H9 (cell line): ENCODE results near the gene WBP1. TPM values are rescaled to one million over a fixed set of nuclear protein-coding genes. Genes with fewer than 3 reads are reported as not detected.

Source experiments
- DNase-seq: peaks from one replicate; pipeline ENCODE4 v3.0.0-alpha.2; 2017
- H2AFZ ChIP-seq: one replicate; pipeline ENCODE4 v1.6.1; 2013; ENCODE audit warnings: mild to moderate bottlenecking, low read length, control low read depth, moderate library complexity
- H2AK5ac ChIP-seq: 2 replicates; pipeline ENCODE4 v1.6.1; 2013; ENCODE audit warnings: low read length, control low read depth, mixed read lengths; ENCODE audit not compliant: insufficient read length
- H2BK120ac ChIP-seq: one replicate; pipeline ENCODE4 v1.6.1; 2013; ENCODE audit warnings: low read depth, mild to moderate bottlenecking, low read length, control low read depth, inconsistent platforms; ENCODE audit not compliant: poor library complexity, severe bottlenecking
- H2BK12ac ChIP-seq: 2 replicates; pipeline ENCODE4 v1.6.1; 2013; ENCODE audit warnings: low read length, control low read depth, mixed read lengths, low read depth; ENCODE audit not compliant: insufficient read length
- H2BK15ac ChIP-seq: 2 replicates; pipeline ENCODE4 v1.6.1; 2013; ENCODE audit warnings: low read depth, low read length, control low read depth
- H2BK20ac ChIP-seq: one replicate; pipeline ENCODE4 v1.6.1; 2013; ENCODE audit warnings: low read depth, mild to moderate bottlenecking, low read length, control low read depth, inconsistent platforms; ENCODE audit not compliant: poor library complexity, severe bottlenecking
- H2BK5ac ChIP-seq: 2 replicates; pipeline ENCODE4 v1.6.1; 2013; ENCODE audit warnings: low read length, control low read depth, mixed read lengths; ENCODE audit not compliant: insufficient read length
- H3K14ac ChIP-seq: 2 replicates; pipeline ENCODE4 v1.6.1; 2013; ENCODE audit warnings: low read length, control low read depth; ENCODE audit not compliant: insufficient read depth
- H3K18ac ChIP-seq: 2 replicates; pipeline ENCODE4 v1.6.1; 2013; ENCODE audit warnings: low read depth, mild to moderate bottlenecking, mixed read lengths, low read length, control low read depth; ENCODE audit not compliant: insufficient read length
- H3K23ac ChIP-seq: 2 replicates; pipeline ENCODE4 v1.6.1; 2013; ENCODE audit warnings: low read length, control low read depth, mixed read lengths, low read depth; ENCODE audit not compliant: insufficient read length
- H3K23me2 ChIP-seq: 2 replicates; pipeline ENCODE4 v1.6.1; 2013; ENCODE audit warnings: low read depth, mild to moderate bottlenecking, mixed read lengths, low read length, control low read depth; ENCODE audit not compliant: insufficient read length, poor library complexity, severe bottlenecking
- H3K27ac ChIP-seq: 2 replicates; pipeline ENCODE4 v1.5.1; 2013; ENCODE audit warnings: low read length, control low read depth, mixed read lengths, low read depth; ENCODE audit not compliant: insufficient read length
- H3K27me3 ChIP-seq: 2 replicates; pipeline ENCODE4 v1.6.1; 2013; ENCODE audit warnings: low read length, control low read depth, inconsistent platforms; ENCODE audit not compliant: insufficient read depth
- H3K4ac ChIP-seq: 2 replicates; pipeline ENCODE4 v1.6.1; 2013; ENCODE audit warnings: low read depth, mild to moderate bottlenecking, control low read depth, inconsistent platforms, low read length, moderate library complexity
- H3K4me1 ChIP-seq: 2 replicates; pipeline ENCODE4 v1.6.1; 2013; ENCODE audit warnings: low read length, control low read depth, inconsistent platforms; ENCODE audit not compliant: insufficient read depth
- H3K4me2 ChIP-seq: 2 replicates; pipeline ENCODE4 v1.6.1; 2013; ENCODE audit warnings: low read length, control low read depth, mixed read lengths; ENCODE audit not compliant: insufficient read length, insufficient read depth
- H3K56ac ChIP-seq: 2 replicates; pipeline ENCODE4 v1.6.1; 2013; ENCODE audit warnings: low read depth, mild to moderate bottlenecking, mixed read lengths, low read length, control low read depth; ENCODE audit not compliant: insufficient read length
- H3K79me1 ChIP-seq: 2 replicates; pipeline ENCODE4 v1.6.1; 2013; ENCODE audit warnings: low read depth, mild to moderate bottlenecking, moderate library complexity, low read length, control low read depth, inconsistent platforms; ENCODE audit not compliant: insufficient read depth, poor library complexity, severe bottlenecking
- H3K79me2 ChIP-seq: 2 replicates; pipeline ENCODE4 v1.6.1; 2013; ENCODE audit warnings: low read length, control low read depth, inconsistent platforms; ENCODE audit not compliant: insufficient read depth
- H3K9ac ChIP-seq: 2 replicates; pipeline ENCODE4 v1.6.1; 2013; ENCODE audit warnings: low read length, control low read depth, mixed read lengths; ENCODE audit not compliant: insufficient read length; ENCODE audit errors: extremely low read depth
- H3K9me3 ChIP-seq: one replicate; pipeline ENCODE4 v1.6.1; 2013; ENCODE audit warnings: low read depth, low read length, inconsistent platforms; ENCODE audit not compliant: control insufficient read depth
- H3T11ph ChIP-seq: one replicate; pipeline ENCODE4 v1.6.1; 2013; ENCODE audit warnings: mild to moderate bottlenecking, low read length, control low read depth, inconsistent platforms
- H4K20me1 ChIP-seq: one replicate; pipeline ENCODE4 v1.6.1; 2013; ENCODE audit not compliant: control insufficient read depth, insufficient read length, insufficient read depth
- H4K5ac ChIP-seq: 2 replicates; pipeline ENCODE4 v1.6.1; 2013; ENCODE audit warnings: low read depth, mild to moderate bottlenecking, mixed read lengths, low read length, control low read depth; ENCODE audit not compliant: insufficient read length
- H4K8ac ChIP-seq: replicated peaks from 2 replicates; pipeline ENCODE4 v1.6.1; 2013; ENCODE audit warnings: low read length, control low read depth, mixed read lengths, low read depth; ENCODE audit not compliant: insufficient read length
- H4K91ac ChIP-seq: 2 replicates; pipeline ENCODE4 v1.6.1; 2013; ENCODE audit warnings: low read depth, mild to moderate bottlenecking, moderate library complexity, mixed read lengths, low read length, control low read depth; ENCODE audit not compliant: insufficient read length
- H3K27ac Mint-ChIP-seq, 3 experiments: 2 replicates in 2 of 3; 3 replicates in 1 of 3; pipeline ENCODE4 v1.8.0; 2020 to 2021; ENCODE audit warnings: mixed read lengths in 3 of 3, mild to moderate bottlenecking in 1 of 3, moderate library complexity in 1 of 3
- H3K27me3 Mint-ChIP-seq: 2 replicates; pipeline ENCODE4 v1.8.0; 2021; ENCODE audit warnings: low read depth, mild to moderate bottlenecking, moderate library complexity, mixed read lengths
- H3K36me3 Mint-ChIP-seq, 3 experiments: 2 replicates in 2 of 3; 3 replicates in 1 of 3; pipeline ENCODE4 v1.8.0; 2020 to 2021; ENCODE audit warnings: low read depth in 3 of 3, mixed read lengths in 3 of 3; ENCODE audit not compliant: insufficient read depth in 1 of 3
- H3K4me1 Mint-ChIP-seq, 2 experiments: 2 replicates each; pipeline ENCODE4 v1.8.0; 2020; ENCODE audit warnings: mixed read lengths in 2 of 2
- H3K4me3 Mint-ChIP-seq, 2 experiments: 2 replicates in 1 of 2; 3 replicates in 1 of 2; pipeline ENCODE4 v1.8.0; 2020 to 2021; ENCODE audit warnings: mild to moderate bottlenecking in 2 of 2, mixed read lengths in 2 of 2, moderate library complexity in 1 of 2
- H3K9me3 Mint-ChIP-seq, 2 experiments: 2 replicates in 1 of 2; 3 replicates in 1 of 2; pipeline ENCODE4 v1.8.0; 2020; ENCODE audit warnings: mild to moderate bottlenecking in 2 of 2, mixed read lengths in 2 of 2, moderate library complexity in 1 of 2
- WGBS: extraction: QIAGEN DNeasy Blood & Tissue Kit; methylation state at CpG from one replicate; pipeline ENCODE4 v1.1.7; 2013; ENCODE audit warnings: missing lambda C conversion rate, low lambda C conversion rate, mixed read lengths; ENCODE audit not compliant: insufficient read length; ENCODE audit errors: extremely low coverage; 5-methylcytosine and 5-hydroxymethylcytosine counted together
- total RNA-seq: library from RNA; stranded (reverse); gene quantifications from 2 replicates; pipeline ENCODE4 v1.2.1, GENCODE V29; 2021
- TF ChIP-seq, protein P1 (sequence below): fragments of 200-600 bp; sonication (generic); conservative IDR thresholded peaks from 3 replicates; pipeline ENCODE4 v1.8.0; 2021; ENCODE audit warnings: antibody characterized with exemption, mild to moderate bottlenecking

Gene WBP1
- total RNA-seq, 1 experiment from 2014 or later = 82.1 TPM

DNA sequence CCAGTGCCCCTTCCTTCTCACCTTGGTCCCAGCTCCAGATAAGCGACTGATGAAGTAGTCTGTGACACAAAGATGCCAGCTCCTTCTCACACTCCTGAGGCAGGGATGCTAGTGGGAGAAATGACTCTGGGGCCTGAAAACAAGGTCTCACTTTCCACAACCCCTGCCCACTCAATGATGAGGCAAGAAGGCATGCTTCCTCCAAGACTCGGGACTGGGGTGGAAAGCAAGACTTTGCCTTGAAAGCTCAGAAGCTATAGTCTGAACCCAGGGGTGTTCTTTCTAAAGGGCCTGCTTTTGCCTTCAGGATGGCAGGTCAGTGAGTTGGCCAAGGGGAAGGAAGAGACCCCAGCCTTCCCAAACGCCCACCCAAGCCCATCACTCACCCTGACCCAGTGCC is 23.2 kb downstream of the WBP1 start:
- Mint-ChIP-seq H3K4me1 (peaks cover 9 to 13% of the 10 kb centered on the region in 2 experiments), H3K27ac (no peak overlapping the region)
- no peak overlapping the region for H4K8ac ChIP-seq

More for the DNA sequence above, 23.2 kb downstream of the WBP1 start:
- no peak for DNase-seq
- Histone ChIP-seq H4K20me1 (no peaks in the 10 kb centered on the region), H3K4ac (no peak overlapping the region), H3K27me3 (no peaks in the 10 kb centered on the region), H3K4me1 (no peaks in the 10 kb centered on the region), H2AFZ (no peak overlapping the region), H3K18ac (no peak overlapping the region), H2AK5ac (no peak overlapping the region), H4K91ac (no peak overlapping the region), H3K27ac (no peak overlapping the region), H3K79me1 (no peaks in the 10 kb centered on the region), H2BK12ac (no peak overlapping the region), H2BK15ac (no peak overlapping the region), H3K9ac (peak overlapping the region; percentile 41), H3T11ph (no peak overlapping the region), H3K79me2 (no peaks in the 10 kb centered on the region), H3K14ac (no peak overlapping the region), H2BK120ac (no peak overlapping the region), H3K4me2 (peak overlapping the region; percentile 81), H2BK20ac (no peak overlapping the region), H3K9me3 (no peaks in the 10 kb centered on the region), H3K56ac (no peak overlapping the region), H3K23ac (no peak overlapping the region), H3K23me2 (peaks cover 8% of the 10 kb centered on the region), H4K5ac (no peak overlapping the region), H2BK5ac (no peak overlapping the region)
- no peaks in the 10 kb centered on the region for H3K9me3 Mint-ChIP-seq
- TF ChIP-seq, protein P1, sequence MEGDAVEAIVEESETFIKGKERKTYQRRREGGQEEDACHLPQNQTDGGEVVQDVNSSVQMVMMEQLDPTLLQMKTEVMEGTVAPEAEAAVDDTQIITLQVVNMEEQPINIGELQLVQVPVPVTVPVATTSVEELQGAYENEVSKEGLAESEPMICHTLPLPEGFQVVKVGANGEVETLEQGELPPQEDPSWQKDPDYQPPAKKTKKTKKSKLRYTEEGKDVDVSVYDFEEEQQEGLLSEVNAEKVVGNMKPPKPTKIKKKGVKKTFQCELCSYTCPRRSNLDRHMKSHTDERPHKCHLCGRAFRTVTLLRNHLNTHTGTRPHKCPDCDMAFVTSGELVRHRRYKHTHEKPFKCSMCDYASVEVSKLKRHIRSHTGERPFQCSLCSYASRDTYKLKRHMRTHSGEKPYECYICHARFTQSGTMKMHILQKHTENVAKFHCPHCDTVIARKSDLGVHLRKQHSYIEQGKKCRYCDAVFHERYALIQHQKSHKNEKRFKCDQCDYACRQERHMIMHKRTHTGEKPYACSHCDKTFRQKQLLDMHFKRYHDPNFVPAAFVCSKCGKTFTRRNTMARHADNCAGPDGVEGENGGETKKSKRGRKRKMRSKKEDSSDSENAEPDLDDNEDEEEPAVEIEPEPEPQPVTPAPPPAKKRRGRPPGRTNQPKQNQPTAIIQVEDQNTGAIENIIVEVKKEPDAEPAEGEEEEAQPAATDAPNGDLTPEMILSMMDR = no peak
- H3K4me3 Mint-ChIP-seq = peak overlapping the region; percentile 100
- no CpG with 5 or more reads among the region's 3 CpGs for whole genome bisulfite sequencing
- peaks cover 7 to 40% (median 35%) of the 10 kb centered on the region in 3 experiments; a peak in 6 of 7 replicates for H3K36me3 Mint-ChIP-seq
- H3K27me3 Mint-ChIP-seq = no peaks in the 10 kb centered on the region
